GM12892 (cell line): ENCODE results near the gene RSL1D1.

Experiments used
- POLR2A ChIP-seq: IDR thresholded peaks from 2 replicates; pipeline ENCODE4 v1.6.1; 2011; ENCODE audit warnings: low read depth, low read length, control low read depth
- POLR2AphosphoS5 ChIP-seq: IDR thresholded peaks from 2 replicates; pipeline ENCODE4 v1.6.1; 2011; ENCODE audit warnings: low read depth, low read length, control low read depth
- TAF1 ChIP-seq: IDR thresholded peaks from 2 replicates; pipeline ENCODE4 v1.6.1; 2011; ENCODE audit warnings: low read depth, mild to moderate bottlenecking, control low read depth, low read length, borderline replicate concordance

DNA sequence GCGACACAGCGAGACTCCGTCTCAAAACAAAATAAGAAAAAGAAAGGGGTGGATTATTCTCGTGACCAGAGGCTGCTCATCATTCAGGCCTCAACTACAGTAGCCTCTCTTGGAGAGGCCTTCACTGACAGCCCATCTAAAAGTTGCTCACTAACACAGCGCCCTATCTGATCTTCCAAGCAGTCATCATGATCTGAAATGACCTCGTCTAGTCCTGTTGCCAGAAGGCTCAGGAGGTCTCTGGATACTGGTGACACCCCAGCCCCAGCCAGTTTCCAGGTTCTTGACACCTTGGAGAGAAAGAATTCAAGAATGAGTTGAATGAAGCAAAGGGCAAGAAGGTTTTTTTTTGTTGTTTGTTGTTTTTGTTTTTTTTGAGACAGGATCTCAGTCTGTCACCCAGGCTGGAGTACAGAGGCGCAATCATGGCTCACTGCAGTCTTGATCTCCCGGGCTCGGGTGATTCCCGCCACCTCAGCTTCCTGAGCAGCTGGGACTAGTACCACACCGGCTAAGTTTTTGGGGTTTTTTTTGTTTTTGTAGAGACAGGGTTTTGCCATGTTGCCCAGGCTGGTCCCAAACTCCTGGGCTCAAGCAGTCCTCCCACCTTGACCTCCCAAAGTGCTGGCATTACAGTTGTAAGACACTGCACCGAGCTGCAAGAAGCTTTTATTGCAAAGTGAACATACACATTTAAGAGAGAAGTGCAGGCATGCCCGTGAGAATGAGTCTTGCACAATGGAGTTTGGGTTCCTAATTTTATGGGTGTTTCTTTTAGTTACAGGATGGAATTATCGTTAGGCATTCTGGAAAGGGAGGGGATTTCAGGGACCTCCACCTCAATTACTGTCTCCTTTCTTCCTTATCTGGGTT, 51.6 kb downstream of the RSL1D1 start:
- TF ChIP-seq POLR2A (no peak), POLR2AphosphoS5 (no peak), TAF1 (no peak)
